NB4 (cell line): ENCODE results near the gene IL12B.

ENCODE experiments used
- DNase-seq: peaks from one replicate; pipeline ENCODE4 v3.0.0; 2010; ENCODE audit warnings: low read depth
- H3K4me3 ChIP-seq: one replicate; pipeline ENCODE4 v1.5.1; 2011; ENCODE audit warnings: mild to moderate bottlenecking, low read depth, low read length, moderate library complexity
- CTCF ChIP-seq: IDR thresholded peaks from one replicate; pipeline ENCODE4 v1.5.1; 2012; ENCODE audit warnings: low read depth, low read length
- MAX ChIP-seq: IDR thresholded peaks from 2 replicates; pipeline ENCODE4 v1.6.1; 2011; ENCODE audit warnings: low read depth, low read length
- MYC ChIP-seq: IDR thresholded peaks from 2 replicates; pipeline ENCODE4 v1.6.1; 2011; ENCODE audit warnings: low read depth, low read length
- POLR2A ChIP-seq: IDR thresholded peaks from 2 replicates; pipeline ENCODE4 v1.6.1; 2011; ENCODE audit warnings: mild to moderate bottlenecking; ENCODE audit not compliant: insufficient read length; ENCODE audit errors: extremely low read depth

Gene IL12B

GRCh38 chr5:159324102-159324755 is 6.1 kb downstream of the IL12B start:
- no peak for TF ChIP-seq POLR2A
- H3K4me3 ChIP-seq, result no peak overlapping the region
- DNase-seq, result no peak

- TF ChIP-seq MAX, result no peak
- no peak for TF ChIP-seq POLR2A
- TF ChIP-seq CTCF, result no peak
- no peak for TF ChIP-seq MYC
- no peak overlapping the region for H3K4me3 ChIP-seq
- no peak for DNase-seq
Measured at GRCh38 chr5:159322180-159322579, 8.1 kb downstream of the IL12B start.

GRCh38 chr5:159319832-159320231 is 10.5 kb downstream of the IL12B start:
- TF ChIP-seq MAX (no peak), CTCF (no peak), POLR2A (no peak), MYC (no peak)
- no peak for DNase-seq
- no peak overlapping the region for H3K4me3 ChIP-seq

GRCh38 chr5:159319363-159319762 is 10.9 kb downstream of the IL12B start:
- no peak overlapping the region for H3K4me3 ChIP-seq
- TF ChIP-seq MYC, result no peak
- no peak for TF ChIP-seq CTCF
- TF ChIP-seq MAX, result no peak
- TF ChIP-seq POLR2A, result no peak
- no peak for DNase-seq

GRCh38 chr5:159318448-159318847 is 11.8 kb downstream of the IL12B start:
- H3K4me3 ChIP-seq, result no peak overlapping the region
- no peak for DNase-seq
- no peak for TF ChIP-seq POLR2A
- no peak for TF ChIP-seq CTCF

GRCh38 chr5:159317849-159318248 is 12.4 kb downstream of the IL12B start:
- TF ChIP-seq POLR2A, result no peak
- no peak for TF ChIP-seq MAX
- no peak for TF ChIP-seq MYC
- TF ChIP-seq CTCF, result no peak
- no peak for DNase-seq
- no peak overlapping the region for H3K4me3 ChIP-seq
